ENCODE measurements around the gene RANBP10.

DNA sequence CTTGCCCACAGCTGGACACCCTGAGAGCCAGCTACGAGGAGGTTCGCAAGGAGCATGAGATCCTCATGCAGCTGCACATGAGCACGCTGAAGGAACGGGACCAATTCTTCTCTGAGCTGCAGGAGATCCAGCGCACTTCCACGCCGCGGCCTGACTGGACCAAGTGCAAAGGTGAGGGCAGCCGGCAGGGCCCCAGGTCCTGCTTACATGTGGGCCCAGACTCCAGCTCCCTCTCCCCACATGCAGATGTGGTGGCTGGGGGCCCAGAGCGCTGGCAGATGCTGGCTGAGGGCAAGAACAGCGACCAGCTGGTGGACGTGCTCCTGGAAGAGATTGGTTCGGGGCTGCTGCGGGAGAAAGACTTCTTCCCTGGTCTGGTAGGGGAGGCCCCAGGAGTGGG is 19.5 kb upstream of the RANBP10 start:
- TF ChIP-seq, protein P1, sequence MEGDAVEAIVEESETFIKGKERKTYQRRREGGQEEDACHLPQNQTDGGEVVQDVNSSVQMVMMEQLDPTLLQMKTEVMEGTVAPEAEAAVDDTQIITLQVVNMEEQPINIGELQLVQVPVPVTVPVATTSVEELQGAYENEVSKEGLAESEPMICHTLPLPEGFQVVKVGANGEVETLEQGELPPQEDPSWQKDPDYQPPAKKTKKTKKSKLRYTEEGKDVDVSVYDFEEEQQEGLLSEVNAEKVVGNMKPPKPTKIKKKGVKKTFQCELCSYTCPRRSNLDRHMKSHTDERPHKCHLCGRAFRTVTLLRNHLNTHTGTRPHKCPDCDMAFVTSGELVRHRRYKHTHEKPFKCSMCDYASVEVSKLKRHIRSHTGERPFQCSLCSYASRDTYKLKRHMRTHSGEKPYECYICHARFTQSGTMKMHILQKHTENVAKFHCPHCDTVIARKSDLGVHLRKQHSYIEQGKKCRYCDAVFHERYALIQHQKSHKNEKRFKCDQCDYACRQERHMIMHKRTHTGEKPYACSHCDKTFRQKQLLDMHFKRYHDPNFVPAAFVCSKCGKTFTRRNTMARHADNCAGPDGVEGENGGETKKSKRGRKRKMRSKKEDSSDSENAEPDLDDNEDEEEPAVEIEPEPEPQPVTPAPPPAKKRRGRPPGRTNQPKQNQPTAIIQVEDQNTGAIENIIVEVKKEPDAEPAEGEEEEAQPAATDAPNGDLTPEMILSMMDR (IDR thresholded peaks at IDR 0.05; ENCODE audit: insufficient read depth, low read length, poor library complexity, severe bottlenecking) = no peak
- no peak for TF ChIP-seq EZH2phosphoT487 (conservative IDR thresholded peaks at IDR 0.05; ENCODE audit: low read length)
